SK-N-SH (cell line): ENCODE measurements around the gene FRMD3.

Source experiments
- ELF1 ChIP-seq: IDR thresholded peaks from 2 replicates; pipeline ENCODE4 v1.4.0; 2012
- GABPA ChIP-seq: IDR thresholded peaks from 2 replicates; pipeline ENCODE4 v1.4.0; 2012; ENCODE audit warnings: low read depth, mild to moderate bottlenecking
- GATA2 ChIP-seq: sonication (generic); formaldehyde crosslinking; IDR thresholded peaks from 2 replicates; pipeline ENCODE4 v1.5.0; 2020; ENCODE audit warnings: mild to moderate bottlenecking, missing genetic modification reagents
- JUND ChIP-seq: IDR thresholded peaks from 2 replicates; pipeline ENCODE4 v1.4.0; 2012
- RXRA ChIP-seq: IDR thresholded peaks from 2 replicates; pipeline ENCODE4 v1.4.0; 2012; ENCODE audit warnings: low read depth, mild to moderate bottlenecking, borderline replicate concordance
- TF ChIP-seq, protein P1 (sequence below): fragments of 200-600 bp; sonication (generic); IDR thresholded peaks from 2 replicates; pipeline ENCODE4 v1.6.1; 2017; ENCODE audit warnings: antibody characterized with exemption, mild to moderate bottlenecking, moderate library complexity
- TF ChIP-seq, protein P2 (sequence below): IDR thresholded peaks from 2 replicates; pipeline ENCODE4 v1.4.0; 2012; ENCODE audit warnings: low read depth
- TF ChIP-seq, protein P3 (sequence below): fragments of 150-350 bp; IDR thresholded peaks from 2 replicates; pipeline ENCODE4 v1.6.1; 2016; ENCODE audit warnings: mild to moderate bottlenecking, low read depth, low read length
- TF ChIP-seq, protein P4 (sequence below): IDR thresholded peaks from 2 replicates; pipeline ENCODE4 v1.6.1; 2012; ENCODE audit warnings: mild to moderate bottlenecking, low read depth, low read length, moderate library complexity

DNA sequence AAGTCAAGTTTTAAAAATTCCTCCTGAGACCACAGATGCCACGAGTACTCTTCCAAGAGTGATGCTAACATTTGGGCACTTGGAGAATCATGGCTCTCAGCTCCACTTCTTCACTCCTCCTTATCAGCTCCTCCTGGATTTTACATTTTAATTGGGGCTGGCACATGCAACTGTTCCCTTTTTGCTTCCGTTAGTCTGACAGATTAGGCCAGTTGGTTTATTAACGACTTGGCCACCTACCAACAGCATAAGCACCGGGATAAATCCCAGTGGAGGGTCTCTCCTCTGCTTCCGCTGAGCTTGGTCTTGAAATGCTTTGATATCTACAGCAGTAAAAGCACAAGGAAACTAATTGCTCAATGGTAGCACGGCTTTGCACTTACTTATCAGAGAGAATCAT lies 340.6 kb downstream of the FRMD3 start:
- no peak for TF ChIP-seq GABPA
- TF ChIP-seq, protein P1, sequence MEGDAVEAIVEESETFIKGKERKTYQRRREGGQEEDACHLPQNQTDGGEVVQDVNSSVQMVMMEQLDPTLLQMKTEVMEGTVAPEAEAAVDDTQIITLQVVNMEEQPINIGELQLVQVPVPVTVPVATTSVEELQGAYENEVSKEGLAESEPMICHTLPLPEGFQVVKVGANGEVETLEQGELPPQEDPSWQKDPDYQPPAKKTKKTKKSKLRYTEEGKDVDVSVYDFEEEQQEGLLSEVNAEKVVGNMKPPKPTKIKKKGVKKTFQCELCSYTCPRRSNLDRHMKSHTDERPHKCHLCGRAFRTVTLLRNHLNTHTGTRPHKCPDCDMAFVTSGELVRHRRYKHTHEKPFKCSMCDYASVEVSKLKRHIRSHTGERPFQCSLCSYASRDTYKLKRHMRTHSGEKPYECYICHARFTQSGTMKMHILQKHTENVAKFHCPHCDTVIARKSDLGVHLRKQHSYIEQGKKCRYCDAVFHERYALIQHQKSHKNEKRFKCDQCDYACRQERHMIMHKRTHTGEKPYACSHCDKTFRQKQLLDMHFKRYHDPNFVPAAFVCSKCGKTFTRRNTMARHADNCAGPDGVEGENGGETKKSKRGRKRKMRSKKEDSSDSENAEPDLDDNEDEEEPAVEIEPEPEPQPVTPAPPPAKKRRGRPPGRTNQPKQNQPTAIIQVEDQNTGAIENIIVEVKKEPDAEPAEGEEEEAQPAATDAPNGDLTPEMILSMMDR, result no peak
- TF ChIP-seq, protein P2, sequence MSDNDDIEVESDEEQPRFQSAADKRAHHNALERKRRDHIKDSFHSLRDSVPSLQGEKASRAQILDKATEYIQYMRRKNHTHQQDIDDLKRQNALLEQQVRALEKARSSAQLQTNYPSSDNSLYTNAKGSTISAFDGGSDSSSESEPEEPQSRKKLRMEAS, result no peak
- TF ChIP-seq RXRA, result no peak
- TF ChIP-seq GATA2 (CRISPR knock-in tag), result no peak
- no peak for TF ChIP-seq ELF1
- TF ChIP-seq, protein P3, sequence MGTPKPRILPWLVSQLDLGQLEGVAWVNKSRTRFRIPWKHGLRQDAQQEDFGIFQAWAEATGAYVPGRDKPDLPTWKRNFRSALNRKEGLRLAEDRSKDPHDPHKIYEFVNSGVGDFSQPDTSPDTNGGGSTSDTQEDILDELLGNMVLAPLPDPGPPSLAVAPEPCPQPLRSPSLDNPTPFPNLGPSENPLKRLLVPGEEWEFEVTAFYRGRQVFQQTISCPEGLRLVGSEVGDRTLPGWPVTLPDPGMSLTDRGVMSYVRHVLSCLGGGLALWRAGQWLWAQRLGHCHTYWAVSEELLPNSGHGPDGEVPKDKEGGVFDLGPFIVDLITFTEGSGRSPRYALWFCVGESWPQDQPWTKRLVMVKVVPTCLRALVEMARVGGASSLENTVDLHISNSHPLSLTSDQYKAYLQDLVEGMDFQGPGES, result no peak
- TF ChIP-seq JUND, result no peak
- TF ChIP-seq, protein P4, sequence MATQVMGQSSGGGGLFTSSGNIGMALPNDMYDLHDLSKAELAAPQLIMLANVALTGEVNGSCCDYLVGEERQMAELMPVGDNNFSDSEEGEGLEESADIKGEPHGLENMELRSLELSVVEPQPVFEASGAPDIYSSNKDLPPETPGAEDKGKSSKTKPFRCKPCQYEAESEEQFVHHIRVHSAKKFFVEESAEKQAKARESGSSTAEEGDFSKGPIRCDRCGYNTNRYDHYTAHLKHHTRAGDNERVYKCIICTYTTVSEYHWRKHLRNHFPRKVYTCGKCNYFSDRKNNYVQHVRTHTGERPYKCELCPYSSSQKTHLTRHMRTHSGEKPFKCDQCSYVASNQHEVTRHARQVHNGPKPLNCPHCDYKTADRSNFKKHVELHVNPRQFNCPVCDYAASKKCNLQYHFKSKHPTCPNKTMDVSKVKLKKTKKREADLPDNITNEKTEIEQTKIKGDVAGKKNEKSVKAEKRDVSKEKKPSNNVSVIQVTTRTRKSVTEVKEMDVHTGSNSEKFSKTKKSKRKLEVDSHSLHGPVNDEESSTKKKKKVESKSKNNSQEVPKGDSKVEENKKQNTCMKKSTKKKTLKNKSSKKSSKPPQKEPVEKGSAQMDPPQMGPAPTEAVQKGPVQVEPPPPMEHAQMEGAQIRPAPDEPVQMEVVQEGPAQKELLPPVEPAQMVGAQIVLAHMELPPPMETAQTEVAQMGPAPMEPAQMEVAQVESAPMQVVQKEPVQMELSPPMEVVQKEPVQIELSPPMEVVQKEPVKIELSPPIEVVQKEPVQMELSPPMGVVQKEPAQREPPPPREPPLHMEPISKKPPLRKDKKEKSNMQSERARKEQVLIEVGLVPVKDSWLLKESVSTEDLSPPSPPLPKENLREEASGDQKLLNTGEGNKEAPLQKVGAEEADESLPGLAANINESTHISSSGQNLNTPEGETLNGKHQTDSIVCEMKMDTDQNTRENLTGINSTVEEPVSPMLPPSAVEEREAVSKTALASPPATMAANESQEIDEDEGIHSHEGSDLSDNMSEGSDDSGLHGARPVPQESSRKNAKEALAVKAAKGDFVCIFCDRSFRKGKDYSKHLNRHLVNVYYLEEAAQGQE, result no peak
